GM12865 (cell line): ENCODE measurements around the gene FUT7.

Source experiments
- DNase-seq: peaks from one replicate; pipeline ENCODE4 v3.0.0; 2010; ENCODE audit warnings: low read depth
- H3K4me3 ChIP-seq: 2 replicates; pipeline ENCODE4 v1.5.1; 2011; ENCODE audit warnings: mild to moderate bottlenecking, low read depth, low read length, control low read depth
- CTCF ChIP-seq: IDR thresholded peaks from 2 replicates; pipeline ENCODE4 v1.5.1; 2011; ENCODE audit warnings: low read length, control low read depth, low read depth, inconsistent platforms; ENCODE audit not compliant: insufficient read depth; ENCODE audit errors: missing control alignments

FUT7 gene

GRCh38 chr9:137045294-137046087 is 13.6 kb upstream of the FUT7 start:
- no peak for DNase-seq
- no peak overlapping the region for H3K4me3 ChIP-seq
- no peak for TF ChIP-seq CTCF

GRCh38 chr9:137044502-137045177 is 12.8 kb upstream of the FUT7 start:
- no peak overlapping the region for H3K4me3 ChIP-seq
- no peak for DNase-seq
- no peak for TF ChIP-seq CTCF

GRCh38 chr9:137044037-137044436 is 12.1 kb upstream of the FUT7 start:
- no peak for DNase-seq
- H3K4me3 ChIP-seq: no peak overlapping the region
- TF ChIP-seq CTCF: no peak

GRCh38 chr9:137042751-137043727 is 11.2 kb upstream of the FUT7 start:
- no peak for DNase-seq
- no peak overlapping the region for H3K4me3 ChIP-seq
- TF ChIP-seq CTCF: no peak

GRCh38 chr9:137041124-137041523 is 9.2 kb upstream of the FUT7 start:
- TF ChIP-seq CTCF: no peak
- no peak for DNase-seq
- no peak overlapping the region for H3K4me3 ChIP-seq

- H3K4me3 ChIP-seq: no peak overlapping the region
- no peak for DNase-seq
- no peak for TF ChIP-seq CTCF
Observed at GRCh38 chr9:137040568-137040967, 8.7 kb upstream of the FUT7 start.
